ENCODE results near the gene ADAMTS12.
"Not testable (repeated sequence)": the region's sequence is repeated elsewhere in the genome, so short reads cannot be mapped to it uniquely, and the experiment has no call there.

ADAMTS12 gene, protein sequence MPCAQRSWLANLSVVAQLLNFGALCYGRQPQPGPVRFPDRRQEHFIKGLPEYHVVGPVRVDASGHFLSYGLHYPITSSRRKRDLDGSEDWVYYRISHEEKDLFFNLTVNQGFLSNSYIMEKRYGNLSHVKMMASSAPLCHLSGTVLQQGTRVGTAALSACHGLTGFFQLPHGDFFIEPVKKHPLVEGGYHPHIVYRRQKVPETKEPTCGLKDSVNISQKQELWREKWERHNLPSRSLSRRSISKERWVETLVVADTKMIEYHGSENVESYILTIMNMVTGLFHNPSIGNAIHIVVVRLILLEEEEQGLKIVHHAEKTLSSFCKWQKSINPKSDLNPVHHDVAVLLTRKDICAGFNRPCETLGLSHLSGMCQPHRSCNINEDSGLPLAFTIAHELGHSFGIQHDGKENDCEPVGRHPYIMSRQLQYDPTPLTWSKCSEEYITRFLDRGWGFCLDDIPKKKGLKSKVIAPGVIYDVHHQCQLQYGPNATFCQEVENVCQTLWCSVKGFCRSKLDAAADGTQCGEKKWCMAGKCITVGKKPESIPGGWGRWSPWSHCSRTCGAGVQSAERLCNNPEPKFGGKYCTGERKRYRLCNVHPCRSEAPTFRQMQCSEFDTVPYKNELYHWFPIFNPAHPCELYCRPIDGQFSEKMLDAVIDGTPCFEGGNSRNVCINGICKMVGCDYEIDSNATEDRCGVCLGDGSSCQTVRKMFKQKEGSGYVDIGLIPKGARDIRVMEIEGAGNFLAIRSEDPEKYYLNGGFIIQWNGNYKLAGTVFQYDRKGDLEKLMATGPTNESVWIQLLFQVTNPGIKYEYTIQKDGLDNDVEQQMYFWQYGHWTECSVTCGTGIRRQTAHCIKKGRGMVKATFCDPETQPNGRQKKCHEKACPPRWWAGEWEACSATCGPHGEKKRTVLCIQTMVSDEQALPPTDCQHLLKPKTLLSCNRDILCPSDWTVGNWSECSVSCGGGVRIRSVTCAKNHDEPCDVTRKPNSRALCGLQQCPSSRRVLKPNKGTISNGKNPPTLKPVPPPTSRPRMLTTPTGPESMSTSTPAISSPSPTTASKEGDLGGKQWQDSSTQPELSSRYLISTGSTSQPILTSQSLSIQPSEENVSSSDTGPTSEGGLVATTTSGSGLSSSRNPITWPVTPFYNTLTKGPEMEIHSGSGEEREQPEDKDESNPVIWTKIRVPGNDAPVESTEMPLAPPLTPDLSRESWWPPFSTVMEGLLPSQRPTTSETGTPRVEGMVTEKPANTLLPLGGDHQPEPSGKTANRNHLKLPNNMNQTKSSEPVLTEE (N-terminal part only)

DNA sequence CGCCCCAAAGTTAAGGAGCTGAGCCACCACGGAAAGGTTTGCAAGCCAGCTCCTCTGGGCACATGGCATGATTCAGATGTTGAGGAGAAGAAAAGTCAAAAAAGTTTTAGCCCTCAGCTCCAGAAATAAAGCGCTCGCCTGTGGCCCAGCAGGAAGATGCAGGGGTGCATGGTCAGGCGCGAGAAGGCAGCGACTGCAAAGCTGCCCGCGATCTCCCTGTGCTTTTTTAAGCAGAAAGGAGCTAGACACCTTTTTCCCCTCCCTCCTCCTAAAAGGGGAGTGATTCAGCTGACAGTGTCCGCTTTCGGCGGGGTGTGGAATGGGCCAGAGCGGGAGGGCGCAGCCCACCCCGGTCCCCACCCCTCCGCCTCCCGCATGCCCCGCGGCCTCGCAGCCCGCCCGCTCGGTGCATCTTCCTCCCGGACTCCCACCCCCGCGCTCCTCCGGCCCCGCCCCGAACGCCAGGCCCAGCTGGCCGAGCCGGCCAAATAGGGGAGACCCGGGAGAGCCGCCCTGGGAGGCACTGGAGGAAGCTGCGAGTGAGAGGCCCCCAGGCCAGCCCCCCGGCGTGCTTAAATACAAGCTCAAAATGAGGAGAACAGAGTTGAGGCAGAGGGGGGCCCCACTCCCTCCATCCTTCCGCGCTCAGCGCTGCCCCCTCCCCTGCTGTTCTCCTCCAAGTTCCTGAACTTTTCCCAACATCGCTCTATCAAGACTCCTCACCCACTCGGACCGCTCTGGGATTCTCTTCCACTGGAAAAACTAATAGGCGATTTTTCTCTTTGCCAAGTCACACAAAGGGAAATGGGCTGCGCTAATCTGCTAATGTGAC is at the start of gene ADAMTS12:
TSS of gene ADAMTS12 (minus strand) at position 203 of the 832 bp plus-strand sequence. CDS start at position 69, 134 bp downstream.
- DNase-seq = no peak

DNA sequence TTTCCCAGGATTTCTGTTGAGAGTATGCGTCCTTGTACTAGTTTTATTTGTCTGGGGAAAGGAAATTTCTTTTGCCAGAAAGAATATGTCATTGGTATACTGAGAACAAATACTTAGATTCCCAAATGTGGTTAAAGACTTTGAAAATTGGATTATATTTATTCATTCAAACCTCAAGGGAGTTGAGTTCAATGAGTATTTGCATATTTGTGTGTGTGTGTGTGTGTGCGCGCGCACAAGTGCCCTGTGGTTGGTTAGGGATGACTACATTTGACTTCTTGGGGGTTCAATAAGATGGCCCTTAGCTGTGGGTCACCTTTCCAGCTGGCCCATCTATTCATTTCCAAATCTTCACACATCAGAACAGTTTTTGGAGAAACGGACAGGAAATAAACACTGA is 49.3 kb upstream of the ADAMTS12 start:
- DNase-seq = no peak

DNA sequence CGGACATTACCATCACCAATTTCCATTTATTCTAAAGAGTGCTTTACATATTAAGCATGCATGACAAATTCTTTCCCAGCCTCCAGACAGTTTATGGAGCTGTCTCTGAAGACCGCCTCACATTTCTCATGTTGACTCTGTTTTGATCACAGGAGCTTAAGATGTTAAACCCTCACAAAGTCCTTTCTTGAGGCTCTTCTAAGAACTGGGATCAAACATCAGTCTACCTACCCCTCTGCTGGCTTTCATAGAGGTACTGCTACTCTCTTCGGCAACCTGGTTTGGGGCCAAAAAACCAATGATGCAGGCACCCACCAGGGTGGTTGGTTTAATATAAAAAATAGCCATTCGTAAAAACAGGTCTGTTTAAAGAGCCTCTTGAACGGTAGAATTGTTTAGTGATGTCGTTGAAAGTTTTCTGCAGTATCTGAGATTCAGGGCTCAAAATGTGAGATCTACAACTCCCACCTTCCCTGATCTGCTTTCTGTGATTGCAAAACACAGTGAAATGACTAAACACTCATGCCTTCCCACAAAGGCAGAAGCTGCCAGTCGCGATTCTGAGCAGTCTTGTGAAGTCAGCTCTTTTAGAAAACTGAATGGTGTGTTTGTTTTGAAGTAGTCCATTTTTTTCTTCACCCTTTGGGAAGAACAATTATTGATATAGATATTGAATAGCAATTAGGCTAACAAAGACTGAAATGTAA is 47.9 kb upstream of the ADAMTS12 start:
- no peak for DNase-seq

DNA sequence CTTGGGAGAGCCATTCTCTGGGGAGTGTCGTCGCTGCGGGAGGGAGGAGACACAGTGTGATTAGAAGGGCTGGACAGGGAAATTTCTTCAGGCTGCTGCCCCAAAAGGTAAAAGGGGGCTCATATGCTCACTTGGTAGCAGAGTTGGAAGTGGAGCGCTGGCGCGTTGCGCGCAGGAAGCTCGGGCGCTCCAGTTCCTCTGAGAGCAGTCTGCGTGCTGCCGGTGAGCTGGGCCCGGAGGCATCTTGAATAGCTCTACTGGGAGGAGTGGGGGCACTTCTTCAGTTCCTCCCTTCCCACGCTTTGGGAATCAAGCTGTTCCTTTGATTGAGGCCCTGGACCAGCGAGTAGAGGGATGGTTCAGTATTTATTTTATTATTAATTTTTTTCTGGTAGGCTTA is 47.1 kb upstream of the ADAMTS12 start:
- DNase-seq = no peak

DNA sequence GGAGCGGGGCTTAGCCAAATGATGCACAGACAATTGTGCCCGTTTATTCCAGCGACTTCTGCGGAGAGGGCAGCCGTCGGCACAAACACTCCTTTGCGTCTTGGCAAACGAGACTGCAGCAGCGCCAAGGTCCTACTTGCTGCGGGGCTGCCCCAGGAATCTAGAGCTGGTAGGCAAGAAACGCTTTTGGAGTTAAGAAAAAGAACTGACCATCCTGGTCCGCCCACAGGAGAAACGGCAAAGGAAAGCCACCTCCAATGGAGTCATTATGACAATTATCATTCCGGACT is 46.7 kb upstream of the ADAMTS12 start:
- DNase-seq = no peak

DNA sequence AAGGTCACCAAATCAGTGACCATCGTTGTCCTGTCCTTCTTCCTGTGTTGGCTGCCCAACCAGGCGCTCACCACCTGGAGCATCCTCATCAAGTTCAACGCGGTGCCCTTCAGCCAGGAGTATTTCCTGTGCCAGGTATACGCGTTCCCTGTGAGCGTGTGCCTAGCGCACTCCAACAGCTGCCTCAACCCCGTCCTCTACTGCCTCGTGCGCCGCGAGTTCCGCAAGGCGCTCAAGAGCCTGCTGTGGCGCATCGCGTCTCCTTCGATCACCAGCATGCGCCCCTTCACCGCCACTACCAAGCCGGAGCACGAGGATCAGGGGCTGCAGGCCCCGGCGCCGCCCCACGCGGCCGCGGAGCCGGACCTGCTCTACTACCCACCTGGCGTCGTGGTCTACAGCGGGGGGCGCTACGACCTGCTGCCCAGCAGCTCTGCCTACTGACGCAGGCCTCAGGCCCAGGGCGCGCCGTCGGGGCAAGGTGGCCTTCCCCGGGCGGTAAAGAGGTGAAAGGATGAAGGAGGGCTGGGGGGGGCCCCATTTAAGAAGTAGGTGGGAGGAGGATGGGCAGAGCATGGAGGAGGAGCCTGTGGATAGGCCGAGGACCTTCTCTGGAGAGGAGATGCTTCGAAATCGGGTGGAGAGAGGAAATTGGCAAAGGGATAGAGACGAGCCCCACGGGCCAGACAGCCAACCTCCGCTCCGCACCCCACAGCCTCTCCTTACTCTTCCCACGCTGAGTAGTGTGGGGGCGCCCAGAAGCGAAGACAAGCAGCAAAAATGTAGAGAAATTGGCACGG is 46.1 kb upstream of the ADAMTS12 start:
- DNase-seq = no peak

DNA sequence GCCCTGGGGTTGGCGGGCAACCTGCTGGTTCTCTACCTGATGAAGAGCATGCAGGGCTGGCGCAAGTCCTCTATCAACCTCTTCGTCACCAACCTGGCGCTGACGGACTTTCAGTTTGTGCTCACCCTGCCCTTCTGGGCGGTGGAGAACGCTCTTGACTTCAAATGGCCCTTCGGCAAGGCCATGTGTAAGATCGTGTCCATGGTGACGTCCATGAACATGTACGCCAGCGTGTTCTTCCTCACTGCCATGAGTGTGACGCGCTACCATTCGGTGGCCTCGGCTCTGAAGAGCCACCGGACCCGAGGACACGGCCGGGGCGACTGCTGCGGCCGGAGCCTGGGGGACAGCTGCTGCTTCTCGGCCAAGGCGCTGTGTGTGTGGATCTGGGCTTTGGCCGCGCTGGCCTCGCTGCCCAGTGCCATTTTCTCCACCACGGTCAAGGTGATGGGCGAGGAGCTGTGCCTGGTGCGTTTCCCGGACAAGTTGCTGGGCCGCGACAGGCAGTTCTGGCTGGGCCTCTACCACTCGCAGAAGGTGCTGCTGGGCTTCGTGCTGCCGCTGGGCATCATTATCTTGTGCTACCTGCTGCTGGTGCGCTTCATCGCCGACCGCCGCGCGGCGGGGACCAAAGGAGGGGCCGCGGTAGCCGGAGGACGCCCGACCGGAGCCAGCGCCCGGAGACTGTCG is 45.4 kb upstream of the ADAMTS12 start:
- no peak for DNase-seq

DNA sequence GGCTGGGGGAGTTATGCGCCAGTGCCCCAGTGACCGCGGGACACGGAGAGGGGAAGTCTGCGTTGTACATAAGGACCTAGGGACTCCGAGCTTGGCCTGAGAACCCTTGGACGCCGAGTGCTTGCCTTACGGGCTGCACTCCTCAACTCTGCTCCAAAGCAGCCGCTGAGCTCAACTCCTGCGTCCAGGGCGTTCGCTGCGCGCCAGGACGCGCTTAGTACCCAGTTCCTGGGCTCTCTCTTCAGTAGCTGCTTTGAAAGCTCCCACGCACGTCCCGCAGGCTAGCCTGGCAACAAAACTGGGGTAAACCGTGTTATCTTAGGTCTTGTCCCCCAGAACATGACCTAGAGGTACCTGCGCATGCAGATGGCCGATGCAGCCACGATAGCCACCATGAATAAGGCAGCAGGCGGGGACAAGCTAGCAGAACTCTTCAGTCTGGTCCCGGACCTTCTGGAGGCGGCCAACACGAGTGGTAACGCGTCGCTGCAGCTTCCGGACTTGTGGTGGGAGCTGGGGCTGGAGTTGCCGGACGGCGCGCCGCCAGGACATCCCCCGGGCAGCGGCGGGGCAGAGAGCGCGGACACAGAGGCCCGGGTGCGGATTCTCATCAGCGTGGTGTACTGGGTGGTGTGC is 44.7 kb upstream of the ADAMTS12 start, which contains the start of gene RXFP3:
TSS of gene RXFP3 (plus strand) at position 6 of the 636 bp plus-strand sequence. CDS start at position 361, 355 bp downstream.
- no peak for DNase-seq

DNA sequence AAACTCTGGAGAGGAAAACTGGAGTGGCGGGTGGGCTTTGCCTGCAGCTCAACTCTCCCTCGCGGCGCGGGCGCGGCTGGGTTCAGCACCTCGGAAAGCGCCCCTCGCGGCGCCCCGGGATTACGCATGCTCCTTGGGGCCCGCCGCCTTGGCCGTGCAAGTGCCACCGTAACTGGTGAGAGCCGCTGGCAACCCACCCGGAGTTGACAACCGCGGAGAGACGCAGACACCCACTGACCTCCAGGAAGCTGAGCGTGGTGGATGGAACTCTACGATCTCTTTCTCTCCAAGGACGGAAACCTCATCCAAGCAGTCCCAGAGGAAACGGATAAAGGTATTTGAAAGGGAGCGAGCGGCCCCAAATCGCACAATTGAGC is 44.2 kb upstream of the ADAMTS12 start:
- DNase-seq = peak; percentile 55

DNA sequence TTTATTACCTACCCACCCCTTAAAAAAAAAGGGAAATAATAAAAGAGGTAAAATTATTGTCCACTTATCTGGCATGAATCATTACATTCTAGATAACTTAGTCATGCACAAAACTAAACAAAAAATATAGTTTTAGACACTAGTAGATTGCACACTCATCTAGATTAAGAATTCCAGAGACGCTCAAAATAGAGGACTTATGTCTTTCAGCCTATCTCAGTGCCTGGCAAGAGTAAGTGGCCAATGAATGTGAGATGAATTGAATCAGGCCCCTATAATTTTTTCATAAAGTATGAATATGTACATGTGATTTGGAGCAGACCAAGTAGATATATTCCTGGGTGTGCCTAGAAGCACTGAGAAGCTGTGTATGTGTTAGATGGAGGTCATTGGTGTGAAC is 42.4 kb upstream of the ADAMTS12 start:
- DNase-seq = no peak

DNA sequence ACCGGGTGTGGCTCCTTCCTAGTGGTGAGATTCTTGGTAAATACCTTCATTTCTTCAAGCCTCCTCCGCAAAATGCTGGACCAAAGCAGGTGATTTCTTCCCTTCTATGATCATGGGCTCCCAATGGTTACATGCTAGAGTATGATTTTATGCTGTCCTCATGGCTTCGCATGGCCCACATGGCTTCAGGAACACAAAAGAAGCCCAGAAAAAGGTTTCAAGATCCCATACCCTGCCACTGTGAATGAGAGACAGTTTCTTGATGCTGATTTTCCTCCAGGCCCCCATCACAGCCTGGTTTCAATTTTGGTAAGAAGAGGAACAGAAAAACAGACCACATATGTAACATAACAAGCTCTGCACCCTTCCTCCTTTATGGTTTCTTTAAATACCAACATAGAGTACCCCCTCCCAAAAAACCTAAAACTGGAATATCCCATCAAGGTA is 42.0 kb upstream of the ADAMTS12 start:
- no peak for DNase-seq

DNA sequence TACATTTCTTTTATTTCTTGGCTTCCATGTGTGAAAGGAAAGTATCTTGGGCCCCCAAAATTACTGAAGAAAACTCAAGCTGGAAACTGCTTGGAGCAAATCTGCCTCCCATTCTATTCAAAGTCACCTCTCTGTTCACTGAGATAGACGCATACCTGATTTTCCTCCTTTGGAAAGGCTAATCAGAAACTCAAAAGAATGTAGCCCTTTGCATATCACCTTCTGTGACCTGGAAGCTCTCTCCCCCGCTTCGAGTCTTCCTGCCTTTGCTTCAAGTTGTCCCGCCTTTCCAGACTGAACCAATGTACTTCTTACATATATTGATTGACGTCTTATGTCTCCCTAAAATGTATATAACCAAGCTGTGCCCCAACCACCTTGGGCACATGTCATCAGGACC is 39.3 kb upstream of the ADAMTS12 start:
- DNase-seq = no peak

DNA sequence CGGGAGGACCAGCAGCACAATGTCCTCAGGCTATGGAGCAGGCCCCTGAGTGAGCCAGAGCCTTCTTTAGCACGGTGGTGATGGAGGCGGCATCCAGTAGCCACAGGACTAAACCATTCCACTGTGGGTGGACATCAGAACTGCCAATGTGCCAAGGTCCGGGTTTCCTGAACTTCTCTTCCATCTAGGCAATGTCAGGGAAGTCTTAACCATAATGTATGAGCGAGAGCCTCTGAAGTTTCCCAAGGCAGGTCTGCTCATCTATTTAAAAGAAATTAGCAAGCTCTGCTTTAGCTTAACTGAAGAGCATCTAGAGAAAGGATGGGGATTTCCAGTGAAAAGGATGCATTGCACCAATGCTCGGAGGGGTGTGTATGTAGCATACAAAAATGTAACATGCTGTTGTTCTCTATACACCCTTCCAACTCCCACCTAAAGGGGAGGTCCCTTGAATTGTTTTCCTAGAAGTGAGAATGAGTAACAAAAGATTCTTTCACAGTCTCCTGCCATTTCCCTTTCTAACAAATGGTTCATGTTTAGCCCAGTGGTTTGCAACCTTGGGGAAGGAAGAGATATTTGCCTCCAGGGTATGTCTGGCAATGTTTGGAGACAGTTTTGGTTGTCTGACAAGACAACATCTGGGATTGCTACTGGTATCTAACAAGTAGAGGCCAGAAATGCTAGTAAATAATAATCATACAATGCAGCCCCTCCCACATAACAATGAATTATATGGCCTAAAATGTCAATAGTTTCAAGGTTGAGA is 38.3 kb upstream of the ADAMTS12 start:
- DNase-seq = no peak

DNA sequence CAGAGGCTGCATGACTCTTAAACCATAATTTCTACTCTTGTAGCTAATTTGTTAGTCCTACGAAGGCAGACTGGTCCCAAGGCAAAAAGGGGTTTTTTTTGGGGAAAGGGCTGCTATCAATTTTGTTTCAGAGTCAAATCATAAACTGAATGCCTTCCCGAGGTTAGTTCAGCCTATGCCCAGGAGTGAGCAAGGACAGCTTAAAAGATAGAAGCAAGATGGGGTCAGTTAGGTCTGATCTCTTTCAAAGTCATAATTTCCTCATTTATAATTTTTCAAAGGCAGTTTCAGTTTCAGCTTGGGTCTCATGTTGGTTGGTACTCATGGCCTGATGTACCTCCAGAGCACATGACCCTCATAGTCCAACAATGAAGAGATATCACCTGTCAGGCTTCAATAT is 36.5 kb upstream of the ADAMTS12 start:
- DNase-seq = no peak

DNA sequence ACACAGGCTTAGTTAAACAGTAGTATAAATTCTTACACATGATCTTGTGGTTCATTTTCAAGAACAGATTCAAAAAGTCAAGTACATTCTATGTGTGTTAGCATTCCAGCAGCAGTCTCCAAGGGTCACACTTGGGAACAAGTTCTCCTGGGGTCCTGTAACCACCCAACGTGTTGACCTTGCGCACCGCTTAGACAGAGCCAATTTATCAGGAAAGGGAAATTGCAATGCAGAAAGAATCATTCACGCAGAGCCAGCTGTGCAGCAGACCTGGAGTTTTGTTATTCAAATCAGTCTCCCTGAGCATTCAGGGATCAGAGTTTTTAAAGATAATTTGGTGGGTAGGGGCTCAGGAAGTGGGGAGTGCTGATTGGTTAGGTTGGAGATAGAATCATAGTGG is 35.9 kb upstream of the ADAMTS12 start:
- no peak for DNase-seq

DNA sequence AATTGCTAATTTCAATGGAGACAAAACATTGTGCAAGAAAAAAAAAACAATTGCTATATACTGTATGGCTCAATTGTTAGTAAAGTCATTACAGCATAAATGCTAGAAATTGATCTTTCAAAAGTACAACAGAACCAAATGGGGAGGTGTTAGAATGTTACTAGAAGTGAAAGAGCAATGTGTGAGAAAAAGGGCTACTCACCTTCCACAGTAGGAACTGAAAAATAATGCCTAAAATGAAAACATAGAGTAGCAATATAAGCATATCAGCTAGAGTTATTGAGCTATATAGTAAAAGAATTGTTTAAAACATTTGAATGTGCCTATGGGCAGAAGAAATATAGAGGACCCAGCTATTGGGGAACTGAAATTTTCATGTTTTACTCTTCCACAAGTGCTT is 33.5 kb upstream of the ADAMTS12 start:
- DNase-seq = no peak

DNA sequence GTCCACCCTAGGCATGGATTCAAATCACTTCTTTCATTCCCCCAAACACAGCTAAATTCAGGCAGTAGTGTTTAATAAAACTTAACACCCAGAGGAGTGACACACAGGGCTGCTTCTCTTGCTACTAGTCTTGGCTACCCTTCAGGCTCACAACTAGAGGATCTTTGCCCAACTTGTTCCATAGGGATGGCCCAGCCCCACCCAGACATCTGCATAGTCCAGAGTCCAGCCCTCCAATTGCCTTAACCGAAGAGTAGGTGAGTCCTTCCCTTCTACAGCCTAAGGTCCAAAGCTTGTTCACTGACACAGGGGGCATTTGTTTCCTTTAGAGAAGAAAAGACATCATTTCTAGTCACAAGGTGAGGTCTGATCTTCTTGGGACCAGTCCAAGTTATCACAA is 29.2 kb upstream of the ADAMTS12 start:
- DNase-seq = no peak

DNA sequence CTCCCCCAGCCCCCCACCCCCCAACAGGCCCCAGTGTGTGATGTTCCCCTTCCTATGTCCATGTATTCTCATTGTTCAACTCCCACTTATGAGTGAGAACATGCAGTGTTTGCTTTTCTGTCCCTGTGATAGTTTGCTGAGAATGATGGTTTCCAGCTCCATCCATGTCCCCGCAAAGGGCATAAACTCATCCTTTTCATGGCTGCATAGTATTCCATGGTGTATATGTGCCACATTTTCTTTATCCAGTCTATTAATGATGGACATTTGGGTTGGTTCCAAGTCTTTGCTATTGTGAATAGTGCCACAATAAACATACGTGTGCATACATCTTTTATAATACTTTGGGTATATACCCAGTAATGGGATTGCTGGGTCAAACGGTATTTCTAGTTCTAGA is 23.1 kb upstream of the ADAMTS12 start:
- DNase-seq = not testable (repeated sequence)

DNA sequence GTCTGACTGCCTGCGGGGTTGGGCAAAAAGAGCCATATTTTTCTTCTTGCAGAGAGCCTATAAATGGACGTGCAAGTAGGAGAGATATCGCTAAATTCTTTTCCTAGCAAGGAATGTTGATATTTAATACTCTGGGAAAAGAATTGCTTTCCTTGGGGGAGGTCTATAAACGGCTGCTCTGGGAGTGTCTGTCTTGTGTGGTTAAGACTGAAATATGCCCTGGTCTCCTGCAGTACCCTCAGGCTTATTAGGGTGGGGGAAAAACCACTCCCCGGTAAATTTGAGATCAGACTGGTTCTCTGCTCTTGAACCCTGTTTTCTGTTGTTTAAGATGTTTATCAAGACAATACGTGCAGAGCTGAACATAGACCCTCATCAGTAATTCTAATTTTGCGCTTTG is 14.5 kb upstream of the ADAMTS12 start:
- DNase-seq = not testable (repeated sequence)

Data from NCI-H1048 (cell line).